Stimulated activated CD4-positive, alpha-beta T cell treated with anti-CD3 and anti-CD28 coated beads, Interleukin-4, amount 100 ng/mL, for 48 hours (primary cell): ENCODE results near the gene GNG11.

ENCODE experiments used
- DNase-seq, 2 donors: peaks; one replicate each; pipeline ENCODE4 v3.0.0-alpha.2; 2020; ENCODE audit warnings: low read depth in 2 of 2

The GNG11 gene

GRCh38 chr7:93945756-93946535, 24.4 kb downstream of the GNG11 start:
- DNase-seq: no peak

DNA sequence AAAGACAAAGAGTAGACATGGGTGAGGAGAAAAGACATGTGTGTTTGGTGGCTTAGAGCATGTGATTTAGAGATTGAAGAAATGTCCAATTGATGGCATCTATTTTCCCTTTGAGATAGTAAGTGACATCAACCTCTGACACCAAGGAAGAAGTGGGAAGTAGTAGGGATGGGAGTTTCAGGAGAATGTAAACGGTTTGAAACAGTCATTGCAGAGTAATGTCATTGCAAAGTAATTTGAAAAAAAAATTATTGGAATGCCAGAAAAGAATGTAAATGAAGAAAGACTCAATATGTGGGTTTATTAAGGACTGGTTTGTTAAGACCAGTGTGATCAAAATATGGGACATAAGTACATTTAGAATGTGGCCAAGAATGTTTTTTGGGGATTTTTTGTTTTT, 26.6 kb downstream of the GNG11 start:
- DNase-seq: no peak

GRCh38 chr7:93948873-93949272, 27.3 kb downstream of the GNG11 start:
- DNase-seq: no peak

GRCh38 chr7:93949423-93949822, 27.9 kb downstream of the GNG11 start:
- DNase-seq: no peak

- no peak for DNase-seq
Observed at GRCh38 chr7:93955304-93955703, 33.8 kb downstream of the GNG11 start.

DNA sequence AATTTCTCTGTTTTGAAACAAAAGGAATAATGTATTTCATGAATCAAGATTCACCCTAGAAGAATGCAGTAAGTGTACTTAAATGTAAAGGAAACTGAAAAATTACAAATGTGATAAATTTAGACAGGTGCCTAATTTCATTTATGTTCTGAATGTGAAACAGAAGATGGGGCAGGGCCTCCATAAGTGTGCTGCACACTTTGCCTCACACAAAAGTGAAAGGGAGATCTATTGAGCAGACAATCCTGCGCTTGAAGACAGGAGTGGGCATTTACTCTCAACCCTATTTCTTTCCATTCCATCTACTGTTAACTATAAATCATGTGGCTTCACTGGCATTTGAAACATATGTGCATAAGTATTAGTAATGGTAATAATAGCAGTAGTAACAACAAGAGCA, 36.2 kb downstream of the GNG11 start:
- DNase-seq: no peak

GRCh38 chr7:93958216-93958615, 36.7 kb downstream of the GNG11 start:
- DNase-seq: no peak

DNA sequence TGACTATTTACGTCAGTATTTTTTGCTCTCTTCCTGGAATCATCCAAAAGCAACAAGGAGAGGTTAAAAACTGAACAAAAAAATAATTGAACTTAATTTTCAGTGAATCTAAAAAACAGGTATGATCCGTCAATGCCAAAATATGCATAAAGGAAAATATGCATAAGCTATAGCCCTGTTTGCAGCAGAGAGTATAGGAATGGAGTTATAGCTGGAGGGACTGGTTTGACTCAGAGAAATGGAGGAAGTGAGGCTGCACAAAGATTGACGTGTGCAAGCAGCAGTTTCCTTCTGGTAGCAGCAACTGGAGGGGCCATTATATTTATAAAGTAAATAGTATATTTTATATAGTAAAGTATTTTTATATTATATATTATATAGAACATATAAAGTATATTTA, 37.1 kb downstream of the GNG11 start:
- no peak for DNase-seq

DNA sequence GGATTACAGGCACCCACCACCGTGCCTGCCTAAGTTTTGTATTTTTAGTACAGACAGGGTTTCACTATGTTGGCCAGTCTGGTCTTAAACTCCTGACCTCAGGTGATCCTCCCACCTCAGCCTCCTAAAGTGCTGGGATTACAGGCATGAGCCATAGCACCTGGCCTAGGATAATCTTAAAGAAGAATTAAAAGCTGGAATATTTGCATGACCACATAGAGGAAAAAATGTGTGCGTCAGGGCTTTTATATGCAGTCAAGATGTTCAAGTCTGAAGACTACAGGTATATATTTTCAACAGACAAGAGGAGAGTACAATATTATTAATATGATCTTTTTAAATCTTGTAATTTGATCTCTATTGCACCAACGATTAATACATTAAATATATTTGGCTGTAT, 39.5 kb downstream of the GNG11 start:
- no peak for DNase-seq

GRCh38 chr7:93964262-93964661, 42.7 kb downstream of the GNG11 start:
- DNase-seq: no peak

GRCh38 chr7:93964813-93965212, 43.3 kb downstream of the GNG11 start:
- DNase-seq: no peak

DNA sequence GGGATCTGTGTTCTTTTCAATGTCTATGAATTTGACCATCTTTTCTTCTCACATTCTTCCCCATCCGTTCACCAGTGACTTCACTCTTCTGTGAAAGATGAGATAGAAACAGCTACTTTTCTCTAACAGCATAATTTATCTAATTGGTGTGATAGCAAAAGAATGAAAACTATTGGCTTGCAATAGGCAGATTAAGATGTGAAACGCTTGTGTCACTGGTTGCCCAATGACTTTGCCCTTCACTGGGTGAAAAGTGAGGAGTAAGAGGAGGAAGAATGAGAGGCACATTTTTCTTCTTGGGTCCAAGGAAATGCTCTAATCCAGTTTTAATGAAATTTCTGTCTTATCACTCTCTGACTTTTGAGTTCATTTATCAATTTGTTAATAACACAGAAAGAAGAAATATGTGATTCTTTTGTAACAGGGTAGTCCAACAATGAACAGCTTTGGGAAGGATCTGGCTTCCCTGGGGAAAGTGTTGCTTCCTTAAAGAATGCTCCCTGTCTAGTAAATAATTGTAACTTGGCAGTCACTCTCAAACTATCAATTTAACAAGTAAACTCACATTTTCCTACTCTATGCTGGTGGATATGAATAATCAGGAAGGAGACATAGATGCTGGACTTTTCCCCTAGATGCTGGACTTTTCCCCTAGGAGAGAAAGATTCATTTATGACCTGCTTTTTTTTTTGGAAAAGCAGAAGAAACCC, 47.5 kb downstream of the GNG11 start:
- no peak for DNase-seq

DNA sequence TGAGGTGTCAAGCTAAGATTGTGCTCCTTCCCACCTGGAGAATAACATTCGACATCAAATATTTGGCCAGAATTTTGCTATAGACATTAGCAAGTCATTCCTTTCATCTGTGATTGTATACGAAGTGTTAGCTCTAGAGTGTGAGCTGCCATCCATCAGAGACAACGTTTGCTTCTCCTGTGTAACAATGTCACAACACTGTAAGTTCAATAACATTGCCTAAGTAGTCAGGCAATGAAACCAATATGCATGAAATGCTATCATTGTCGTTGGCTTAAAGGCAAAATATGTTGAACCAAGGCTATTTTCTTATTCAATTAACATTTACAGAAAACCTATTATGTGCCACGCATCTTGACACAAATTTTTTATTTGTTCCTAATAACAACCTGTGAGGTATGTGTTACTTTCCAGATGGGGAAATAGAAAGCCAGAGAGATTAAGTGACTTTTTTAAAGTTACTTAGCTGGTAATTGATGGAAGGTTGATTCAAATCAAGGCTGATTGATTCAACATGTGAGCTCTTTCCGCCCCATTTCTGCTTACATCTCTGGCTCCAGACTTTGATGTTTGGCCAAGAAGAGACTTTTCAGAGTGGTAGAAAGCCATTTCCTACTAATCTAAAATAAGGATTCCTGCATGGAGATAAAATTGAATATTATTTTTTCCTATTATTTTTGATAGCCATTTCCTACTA, 50.6 kb downstream of the GNG11 start:
- DNase-seq: no peak

DNA sequence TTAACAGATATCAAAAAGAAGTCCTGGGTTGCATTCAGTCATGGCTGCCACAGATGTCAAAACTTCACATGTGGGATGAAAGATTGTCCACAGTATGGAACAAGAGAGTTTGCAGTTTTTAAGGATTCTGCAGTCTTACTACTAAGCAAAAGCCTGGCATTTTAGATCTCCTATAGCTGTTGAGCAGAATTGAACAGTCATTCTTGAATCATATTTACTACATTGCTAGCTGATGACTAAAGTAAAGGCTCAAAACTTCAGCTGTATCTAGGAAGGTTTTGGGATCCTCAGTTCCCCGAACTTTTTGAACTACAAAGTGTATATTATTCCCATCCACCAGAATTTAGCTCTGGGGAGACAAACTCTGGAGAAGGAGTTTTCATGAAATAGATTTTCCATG, 51.6 kb downstream of the GNG11 start:
- DNase-seq: no peak

DNA sequence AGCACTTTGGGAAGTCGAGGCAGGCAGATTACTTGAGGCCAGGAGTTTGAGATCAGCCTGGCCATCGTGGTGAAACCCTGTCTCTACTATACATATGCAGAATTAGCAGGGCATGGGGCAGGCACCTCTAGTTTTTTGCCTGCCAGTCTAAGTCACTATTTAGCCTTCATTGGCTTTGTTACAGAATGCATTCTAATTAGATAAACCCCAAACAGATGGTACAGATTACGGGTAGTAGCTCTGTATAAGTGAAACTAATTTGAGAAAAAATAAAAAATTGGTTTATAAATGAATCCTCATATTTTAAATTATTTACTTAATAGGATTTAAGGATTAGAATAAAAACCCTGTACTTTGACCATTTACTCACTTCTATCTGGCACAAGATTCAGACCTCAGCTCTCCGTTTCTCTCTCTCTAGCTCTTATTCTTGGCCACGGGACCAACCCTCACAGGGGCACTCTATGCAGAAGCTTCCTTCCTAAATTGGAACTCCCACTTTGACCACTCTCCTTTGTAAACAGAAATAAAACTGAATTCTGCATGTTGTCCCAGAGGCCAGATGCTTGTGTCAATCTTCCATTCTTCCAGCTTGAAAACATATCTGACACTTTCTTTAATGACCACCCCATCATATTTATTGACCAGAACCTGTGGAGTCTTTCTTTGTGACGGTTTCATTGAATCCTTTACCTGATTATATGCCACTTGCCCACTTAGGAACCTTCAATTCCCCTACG, 55.8 kb downstream of the GNG11 start:
- DNase-seq: no peak
